ENCODE measurements around the gene ZFP62.
"Not testable (repeated sequence)": the region's sequence is repeated elsewhere in the genome, so short reads cannot be mapped to it uniquely, and the experiment has no call there.

ZFP62 gene

GRCh38 chr5:180829726-180830125 lies 31.4 kb downstream of the ZFP62 start:
- no peak for DNase-seq

GRCh38 chr5:180828756-180829531 lies 32.1 kb downstream of the ZFP62 start:
- not testable (repeated sequence) for DNase-seq

DNA sequence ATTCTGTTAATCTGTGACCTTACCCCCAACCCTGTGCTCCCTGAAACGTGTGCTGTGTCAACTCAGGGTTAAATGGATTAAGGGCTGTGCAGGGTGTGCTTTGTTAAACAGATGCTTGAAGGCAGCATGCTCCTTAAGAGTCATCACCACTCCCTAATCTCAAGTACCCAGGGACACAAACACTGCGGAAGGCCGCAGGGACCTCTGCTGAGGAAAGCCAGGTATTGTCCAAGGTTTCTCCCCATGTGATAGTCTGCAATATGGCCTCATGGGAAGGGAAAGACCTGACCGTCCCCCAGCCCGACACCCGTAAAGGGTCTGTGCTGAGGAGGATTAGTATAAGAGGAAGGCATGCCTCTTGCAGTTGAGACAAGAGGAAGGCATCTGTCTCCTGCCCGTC lies 33.7 kb downstream of the ZFP62 start:
- DNase-seq, result not testable (repeated sequence)

DNA sequence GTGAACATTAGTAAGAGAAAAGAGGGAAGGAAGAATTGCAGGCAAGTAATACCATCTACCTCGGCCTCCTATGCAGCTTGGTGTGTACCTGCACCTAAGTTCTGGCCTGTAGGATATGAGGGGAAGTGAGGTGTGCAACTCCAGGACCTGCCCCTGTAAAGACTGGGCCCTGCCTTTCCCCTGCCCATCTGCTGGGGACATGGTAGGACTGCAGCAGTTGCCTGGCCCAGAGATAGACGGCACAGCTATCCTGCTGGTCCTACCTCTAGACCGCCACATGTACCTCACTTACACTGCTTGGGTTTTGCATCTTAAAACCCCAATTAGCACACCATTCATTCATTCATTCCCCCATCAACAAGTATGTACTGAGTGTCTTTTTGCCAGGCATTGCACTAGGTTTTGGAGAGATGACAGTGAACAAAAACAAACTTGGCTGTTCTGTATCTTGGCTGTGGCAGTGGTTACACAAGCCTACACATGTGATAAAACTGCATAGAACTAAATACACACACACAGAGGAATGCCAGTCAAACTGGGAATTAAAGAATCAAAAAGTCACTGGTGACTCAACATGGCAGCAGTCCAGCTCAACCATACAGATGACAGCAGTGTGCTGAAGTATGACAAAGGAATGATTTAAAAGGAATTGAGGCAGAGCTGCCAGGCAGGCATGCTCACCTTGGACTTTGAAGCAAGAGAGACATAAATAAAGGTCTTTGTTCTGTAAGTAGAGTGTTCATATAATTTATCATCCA lies 35.1 kb downstream of the ZFP62 start:
- DNase-seq, result peak; percentile 73

DNA sequence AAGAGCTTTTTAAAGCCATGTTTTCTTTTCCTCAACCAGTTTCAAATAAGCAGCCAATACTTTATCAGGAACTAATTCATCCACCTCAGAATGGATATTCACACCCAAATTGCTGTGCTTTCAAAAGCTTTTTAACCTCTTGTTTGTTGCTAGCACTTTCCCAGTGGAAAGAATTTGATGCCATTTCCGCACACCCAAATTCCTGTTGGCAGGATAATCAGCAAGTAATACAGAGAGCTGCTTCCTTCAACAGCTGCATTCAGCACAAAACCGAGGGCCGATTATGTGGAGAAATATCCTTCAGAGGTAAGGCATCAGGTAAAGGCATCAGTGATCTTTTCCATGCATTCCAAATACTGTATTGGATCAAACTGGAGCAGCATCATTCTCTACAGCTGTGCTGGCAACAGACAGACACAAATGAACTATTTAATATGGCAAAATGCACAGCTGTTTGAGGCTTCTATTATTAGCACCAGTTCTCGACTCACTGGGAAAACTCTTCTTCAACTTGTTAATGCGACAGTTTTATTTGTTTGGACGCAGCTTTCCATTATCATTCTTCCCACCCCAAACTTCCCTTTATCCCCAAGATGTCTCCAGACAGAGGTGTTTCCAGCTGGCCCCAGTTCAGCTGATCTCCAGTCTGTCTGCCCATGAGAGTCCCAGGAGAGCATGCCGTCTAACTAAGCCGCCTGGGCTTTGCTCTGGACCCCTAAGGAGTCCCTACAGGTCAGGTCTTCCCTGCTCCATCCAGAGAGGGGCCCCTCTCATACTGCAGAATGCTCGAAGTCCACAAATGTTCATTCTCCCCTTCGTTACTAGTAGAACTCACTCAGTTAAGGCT lies 36.2 kb downstream of the ZFP62 start:
- no peak for DNase-seq

- no peak for DNase-seq
Measured at GRCh38 chr5:180823940-180824629, 37.0 kb downstream of the ZFP62 start.

DNA sequence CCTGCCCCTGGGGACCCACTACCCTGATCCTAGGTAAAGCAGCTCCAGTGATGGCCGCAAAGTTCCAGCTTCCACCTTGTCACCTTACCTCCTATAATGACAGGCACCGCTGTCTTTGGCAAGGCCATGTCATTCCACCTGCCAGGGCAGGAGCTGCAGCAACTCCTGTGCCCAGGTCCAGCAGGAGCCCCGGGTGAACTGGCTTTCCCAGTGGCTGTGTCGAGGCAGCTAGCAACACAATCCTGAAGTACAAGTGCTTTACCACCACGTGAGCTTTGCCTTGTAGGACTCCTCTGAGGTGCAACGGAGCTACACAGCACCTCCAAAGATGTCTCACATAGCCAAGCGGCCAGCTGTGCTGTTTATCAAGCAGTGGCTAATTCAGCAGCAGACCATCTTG lies 37.7 kb downstream of the ZFP62 start:
- no peak for DNase-seq

DNA sequence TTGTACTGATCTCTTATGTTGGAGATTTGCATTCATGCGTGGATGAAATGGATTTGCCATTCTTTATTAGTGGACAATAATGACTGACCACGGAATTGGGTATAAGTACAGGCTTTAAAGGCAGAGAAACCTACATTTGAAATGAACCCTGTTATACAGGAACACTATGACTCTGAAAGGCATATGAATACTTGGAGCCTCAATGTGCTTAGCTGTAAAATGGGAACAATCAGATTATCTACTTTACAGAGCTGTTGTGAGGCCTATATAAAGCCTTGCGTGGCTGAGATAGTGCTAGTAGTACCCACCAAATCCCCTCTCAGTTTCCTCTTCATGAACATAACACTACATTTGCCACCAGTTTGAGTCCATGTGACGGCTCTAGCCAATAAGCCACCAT lies 39.5 kb downstream of the ZFP62 start:
- DNase-seq, result no peak

DNA sequence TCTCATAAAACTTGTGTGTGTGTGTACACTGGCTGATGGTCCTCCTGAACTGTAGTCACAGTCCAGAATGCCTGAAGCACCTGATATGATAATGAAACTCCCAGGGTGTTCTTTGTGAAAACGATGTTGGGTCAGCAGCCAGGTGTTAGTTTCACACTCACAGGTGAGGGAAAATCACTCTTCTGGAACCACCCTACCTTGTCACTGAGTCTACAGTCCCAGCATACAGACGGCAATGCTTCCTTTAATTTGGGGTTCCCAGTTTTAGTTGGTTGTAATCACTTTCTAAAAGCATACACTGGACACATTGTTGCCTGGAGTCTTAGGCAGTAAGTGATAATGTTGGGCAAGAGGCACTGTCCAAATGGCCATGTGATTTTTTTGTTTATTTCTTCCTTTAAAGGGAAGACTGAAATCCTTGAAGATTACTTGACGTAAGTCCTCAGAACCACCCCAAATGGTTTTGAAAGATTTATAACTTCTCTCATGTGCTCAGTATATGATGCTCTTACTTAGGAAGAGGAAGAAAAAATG lies 40.2 kb downstream of the ZFP62 start:
- DNase-seq, result no peak

- no peak for DNase-seq
Measured at GRCh38 chr5:180818677-180819341, 42.3 kb downstream of the ZFP62 start.

DNA sequence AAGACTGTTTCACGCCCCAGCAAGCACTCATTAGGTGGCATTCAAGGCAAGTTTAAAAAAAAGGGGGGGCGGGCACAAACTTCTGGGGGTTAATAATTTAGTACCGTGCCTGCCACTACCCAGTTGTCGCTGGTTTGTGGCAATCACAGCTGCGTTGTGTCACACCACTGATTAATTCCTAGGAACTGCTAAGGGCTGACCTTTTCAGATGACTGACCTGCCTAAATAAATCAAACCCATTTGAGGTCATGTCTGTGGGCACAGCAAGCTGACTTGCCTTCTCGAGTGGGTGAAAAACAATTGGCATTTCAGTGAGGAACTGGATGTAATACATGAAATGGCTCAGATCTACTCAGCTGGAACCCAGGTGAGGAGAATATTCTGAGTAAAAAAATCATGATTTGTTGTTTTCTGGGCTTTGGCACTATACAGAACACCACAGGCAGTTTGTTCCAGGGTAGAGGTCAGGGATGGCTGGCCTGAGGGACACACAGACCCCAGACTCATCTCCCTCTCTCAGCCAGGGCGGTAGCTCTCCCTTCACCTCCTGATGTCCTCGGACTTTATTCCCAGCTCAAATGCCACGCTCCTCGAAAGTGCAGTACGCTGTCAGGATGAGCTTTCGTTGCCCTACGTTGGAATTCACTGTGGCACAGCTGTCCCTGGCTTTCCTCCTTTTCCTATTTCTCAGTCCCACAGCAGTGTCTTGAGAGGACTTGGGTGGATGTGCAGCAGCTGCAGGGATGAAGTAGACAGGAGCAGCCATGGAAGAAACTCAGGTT lies 43.0 kb downstream of the ZFP62 start:
- peak; percentile 15 for DNase-seq

DNA sequence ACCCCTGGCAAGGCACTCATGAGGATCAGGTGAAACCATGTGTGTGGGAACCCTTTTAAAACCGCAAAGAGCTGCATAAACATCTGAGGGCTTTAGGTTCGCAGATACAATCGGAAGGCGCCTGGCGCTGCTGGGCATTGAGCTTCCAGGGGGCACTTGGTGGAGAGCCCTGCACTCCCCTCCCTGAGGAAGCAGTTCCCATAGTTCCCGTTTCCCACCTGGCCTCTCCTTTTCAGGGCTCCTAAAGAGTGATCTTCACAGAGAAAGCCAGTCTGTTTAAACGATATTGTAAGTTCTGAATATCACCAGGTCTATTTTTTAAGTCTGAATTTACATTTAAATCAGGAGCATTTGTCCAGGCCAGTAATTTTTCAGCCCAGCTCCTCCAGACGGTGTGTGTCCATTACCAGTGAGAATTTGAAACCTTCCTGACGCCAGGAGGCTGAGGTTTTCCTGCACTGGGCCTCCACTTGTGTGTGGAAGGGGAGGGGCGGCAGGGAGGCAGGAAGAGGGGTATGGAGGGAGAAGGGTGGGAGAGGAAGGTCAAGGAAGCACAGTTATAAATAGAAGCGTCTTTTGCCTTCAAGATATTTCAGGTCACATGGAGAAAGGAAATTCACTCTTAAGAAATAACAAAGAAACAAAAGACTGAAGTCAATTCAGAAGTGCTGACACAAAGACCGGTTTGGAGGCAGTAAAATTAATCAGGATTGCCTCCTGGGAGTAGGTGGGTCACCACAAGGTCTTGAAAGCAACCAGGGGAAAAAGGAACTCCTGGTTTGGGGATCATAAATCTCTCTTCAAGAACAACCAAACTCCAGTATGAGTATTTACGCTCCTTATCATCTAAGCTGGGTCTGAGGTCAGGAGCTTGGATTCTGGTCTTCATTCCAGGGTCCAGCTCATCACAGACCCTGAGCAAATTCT lies 44.2 kb downstream of the ZFP62 start:
- DNase-seq, result peak; percentile 17

GRCh38 chr5:180815293-180815917 lies 45.7 kb downstream of the ZFP62 start:
- no peak for DNase-seq

DNA sequence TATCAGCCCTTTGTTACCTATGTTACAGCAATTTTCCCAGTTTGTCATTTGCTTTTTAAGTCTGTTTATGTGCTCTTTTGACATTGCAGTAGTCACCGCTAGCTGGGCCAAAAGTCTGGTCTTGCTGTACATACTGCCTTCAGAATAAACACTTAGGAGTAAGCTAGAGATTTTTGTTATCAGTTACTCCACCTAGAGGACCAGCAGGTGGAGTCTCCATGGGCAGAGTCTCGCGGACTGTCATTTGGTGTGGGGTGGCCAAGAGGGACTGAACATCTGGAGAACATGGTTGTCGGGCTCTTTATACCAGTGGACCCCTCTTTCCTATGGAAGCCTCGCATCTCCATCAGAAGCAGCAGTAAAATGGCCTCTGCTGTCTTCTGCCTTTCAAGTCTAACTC lies 47.7 kb downstream of the ZFP62 start:
- no peak for DNase-seq

GRCh38 chr5:180811623-180812124 lies 49.4 kb downstream of the ZFP62 start:
- no peak for DNase-seq

- no peak for DNase-seq
Measured at GRCh38 chr5:180810959-180811622, 50.0 kb downstream of the ZFP62 start.

DNA sequence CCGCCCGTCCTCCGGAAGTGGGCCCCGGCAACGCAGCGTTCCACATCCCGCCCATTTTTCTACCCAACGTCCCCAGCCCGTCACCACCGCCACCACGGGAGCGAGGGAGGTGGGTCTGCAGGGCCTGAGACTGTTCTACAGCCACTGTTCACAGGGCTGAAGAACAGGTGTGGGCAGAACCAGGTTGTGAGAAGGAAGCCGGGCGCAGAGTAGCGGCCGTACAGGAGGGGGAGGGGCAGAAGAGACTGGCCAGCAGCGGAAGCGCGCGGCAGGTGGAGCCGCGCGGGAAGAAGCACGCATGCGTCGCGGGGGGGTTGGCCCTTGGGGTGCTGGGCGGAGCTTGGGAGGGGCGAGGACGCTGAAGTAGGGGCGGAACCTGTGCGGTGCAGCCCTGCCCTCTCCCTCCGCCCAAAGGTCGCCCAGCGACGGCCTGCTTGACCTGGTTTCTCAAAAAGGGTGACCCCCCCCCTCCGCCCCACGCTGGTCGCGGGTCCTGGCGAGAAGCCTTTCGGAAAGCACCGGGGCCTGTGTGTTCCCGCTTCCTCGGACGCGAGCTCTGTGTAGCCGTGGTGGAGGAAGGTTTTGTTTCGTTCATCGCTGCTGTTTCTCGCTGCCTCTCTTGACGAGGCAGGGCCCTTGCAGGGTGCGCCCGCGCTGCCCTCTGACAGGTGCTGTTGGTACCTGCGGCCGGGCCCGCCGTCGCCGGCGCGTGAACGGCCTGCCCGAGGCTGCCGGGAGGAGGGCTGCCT lies 50.7 kb downstream of the ZFP62 start:
- peak; percentile 97 for DNase-seq

All from activated CD4-positive, alpha-beta T cell treated with anti-CD3 and anti-CD28 coated beads for 48 hours (primary cell).